GOT3 (cell line): Measurements from ENCODE around the gene SMTN.
"Not testable (repeated sequence)": the region's sequence is repeated elsewhere in the genome, so short reads cannot be mapped to it uniquely, and the experiment has no call there.

Source experiments
- DNase-seq: peaks from one replicate; lab custom pipeline; 2025; ENCODE audit warnings: mixed read lengths; lab: John Stamatoyannopoulos, UW

SMTN gene

DNA sequence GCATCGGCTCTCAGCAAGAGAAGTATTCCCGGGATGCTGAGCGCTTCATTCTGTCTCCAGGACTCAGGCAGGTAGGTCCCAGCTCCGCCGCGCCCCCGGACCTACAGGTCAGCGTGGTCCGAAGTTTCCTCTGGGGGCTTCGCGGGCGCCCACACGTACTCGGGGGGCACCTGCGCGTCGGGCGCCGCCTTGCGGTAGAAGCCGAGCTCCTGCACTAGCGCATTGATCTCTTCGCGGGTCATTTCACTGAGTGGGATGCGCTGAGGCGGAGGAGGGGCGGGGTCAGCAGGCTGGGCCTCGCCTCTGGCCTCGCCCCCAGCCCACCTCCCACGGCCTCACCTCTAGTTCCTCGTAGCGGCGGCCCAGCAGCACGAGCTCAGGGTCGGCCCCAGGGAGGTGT, 23.8 kb downstream of the SMTN start:
- DNase-seq: no peak

DNA sequence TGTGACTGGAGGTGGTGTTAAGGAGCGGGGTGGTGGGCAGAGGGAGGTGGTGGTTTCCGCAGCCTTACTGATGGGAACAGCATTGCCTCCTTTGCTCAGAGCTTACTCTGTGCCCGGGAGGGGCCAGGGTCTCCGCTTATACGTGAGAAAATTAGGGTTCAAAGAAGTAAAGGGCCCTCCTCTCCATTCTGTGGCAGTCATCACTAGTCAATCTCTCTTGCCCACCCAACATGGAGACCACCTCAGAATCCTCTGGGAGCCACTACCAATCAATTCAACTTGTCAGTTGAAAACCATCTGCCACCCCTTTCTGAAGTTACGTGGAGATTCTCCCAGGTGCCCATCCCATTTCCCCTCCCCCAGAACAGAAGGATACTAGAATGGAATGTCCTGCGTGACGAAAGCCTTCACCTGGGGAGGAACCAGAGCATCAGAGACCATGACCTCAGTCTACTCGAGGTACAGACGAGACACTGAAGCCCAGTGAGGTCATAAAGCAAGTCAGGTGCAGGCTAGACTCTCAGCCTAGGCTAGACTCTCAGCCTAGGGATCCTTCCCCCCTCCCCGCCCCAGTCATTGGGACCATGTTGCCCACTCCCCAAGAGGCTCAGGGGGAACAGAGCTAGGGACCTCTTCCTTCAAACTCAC, 24.3 kb downstream of the SMTN start:
- DNase-seq: no peak

DNA sequence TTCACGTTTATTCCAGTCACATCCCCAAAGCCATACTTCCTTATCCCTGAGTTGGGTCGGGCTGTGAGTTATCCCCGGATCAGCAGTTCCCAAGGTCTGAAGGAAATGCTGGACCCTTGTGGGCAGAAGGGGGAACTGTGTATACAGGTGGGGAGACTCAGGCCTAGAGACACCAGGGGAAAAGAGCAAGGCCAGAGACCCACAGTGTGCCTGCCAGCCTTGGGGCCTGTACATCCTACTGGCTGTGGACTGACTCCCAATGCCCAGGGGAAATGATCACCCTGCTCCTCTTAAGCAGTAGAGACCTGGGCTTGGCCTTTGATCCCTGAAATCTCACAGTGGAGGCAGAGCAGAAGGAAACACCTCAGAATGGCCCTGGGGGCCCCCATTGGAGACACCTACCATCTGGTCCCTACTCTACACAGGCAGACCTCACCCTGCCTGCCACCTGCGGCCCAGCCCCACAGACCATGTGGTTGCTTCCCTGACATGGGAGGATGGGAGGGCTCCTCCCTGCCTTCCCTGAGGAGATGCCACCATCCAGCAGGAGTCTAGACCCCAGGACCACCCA, 25.0 kb downstream of the SMTN start:
- DNase-seq: no peak

DNA sequence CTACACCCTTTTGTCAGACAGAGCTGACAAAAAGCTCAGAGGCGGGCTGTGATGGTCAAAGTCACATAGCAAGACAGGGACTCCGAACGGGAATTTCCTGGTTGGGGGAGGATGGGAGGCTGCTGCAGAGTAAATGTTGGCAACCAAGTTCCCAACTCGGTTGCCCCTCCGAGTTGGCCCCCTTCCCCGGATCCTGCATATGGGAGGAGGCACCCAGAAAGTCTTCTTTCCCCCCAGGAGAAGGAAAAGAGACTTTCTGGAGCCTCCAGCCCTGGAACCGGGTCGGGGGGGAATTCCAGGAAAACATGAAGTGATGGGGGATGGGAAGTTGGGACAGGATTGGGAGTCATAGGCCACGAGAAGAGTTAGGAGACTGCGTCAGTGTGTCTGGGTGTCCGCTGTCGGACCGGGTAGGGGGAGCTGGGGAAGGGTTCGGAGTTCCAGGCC, 25.6 kb downstream of the SMTN start:
- DNase-seq: no peak

DNA sequence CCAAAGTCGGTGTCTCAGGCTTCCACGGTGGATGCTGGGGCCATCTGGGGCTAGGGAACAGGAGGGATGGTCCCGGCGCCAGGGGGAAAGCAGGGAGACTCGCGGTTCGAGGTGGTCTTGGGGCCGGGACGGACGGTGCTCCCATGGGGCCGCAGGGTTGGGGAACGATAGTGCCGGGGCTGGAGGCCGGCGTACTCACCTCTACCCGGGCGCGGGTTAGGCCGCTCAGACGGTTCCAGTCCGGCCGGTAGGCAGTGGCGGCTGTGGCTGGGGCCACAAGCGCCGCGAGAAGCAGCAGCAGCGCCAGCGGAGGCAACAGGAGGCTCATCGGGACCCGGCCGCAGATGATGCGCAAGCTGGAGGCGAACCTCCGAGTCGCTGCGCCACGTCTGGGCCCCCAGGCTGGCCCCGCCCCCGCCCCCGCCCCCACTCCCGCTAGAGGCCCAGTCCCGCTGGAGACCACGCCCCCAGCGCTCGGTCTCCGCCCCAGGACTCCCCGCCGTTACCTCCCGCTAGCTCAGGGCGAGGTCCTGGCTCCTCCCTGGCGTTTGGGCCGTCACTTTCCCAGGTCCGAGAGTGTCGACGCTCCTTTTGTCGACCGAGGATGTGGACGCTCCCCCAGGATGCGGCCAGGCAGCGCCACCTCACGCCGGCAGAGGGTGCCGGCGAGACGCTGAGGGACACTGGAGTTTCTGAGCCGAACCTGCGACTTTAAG, 26.2 kb downstream of the SMTN start, which contains the start of gene SELENOM:
SELENOM (minus strand) TSS at position 391 of the 716 bp plus-strand sequence; CDS start at position 328, 63 bp downstream.
- peak; percentile 92 for DNase-seq

DNA sequence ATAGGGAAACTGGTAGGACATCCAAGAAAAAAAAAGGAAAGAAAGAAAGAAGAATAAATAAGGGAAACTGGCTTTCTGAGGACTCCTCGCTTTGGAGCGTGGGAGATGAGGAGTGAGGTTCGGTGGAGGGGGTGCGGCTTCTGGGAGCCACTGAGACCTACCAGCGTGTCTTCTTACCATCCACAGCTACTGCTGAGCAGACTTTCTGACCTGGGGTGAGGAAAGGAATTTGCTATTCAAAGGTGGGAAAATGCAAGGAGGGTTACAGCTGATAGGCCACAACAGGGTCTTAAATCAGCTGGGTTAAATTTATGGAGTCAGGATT, 26.7 kb downstream of the SMTN start:
- DNase-seq: no peak

DNA sequence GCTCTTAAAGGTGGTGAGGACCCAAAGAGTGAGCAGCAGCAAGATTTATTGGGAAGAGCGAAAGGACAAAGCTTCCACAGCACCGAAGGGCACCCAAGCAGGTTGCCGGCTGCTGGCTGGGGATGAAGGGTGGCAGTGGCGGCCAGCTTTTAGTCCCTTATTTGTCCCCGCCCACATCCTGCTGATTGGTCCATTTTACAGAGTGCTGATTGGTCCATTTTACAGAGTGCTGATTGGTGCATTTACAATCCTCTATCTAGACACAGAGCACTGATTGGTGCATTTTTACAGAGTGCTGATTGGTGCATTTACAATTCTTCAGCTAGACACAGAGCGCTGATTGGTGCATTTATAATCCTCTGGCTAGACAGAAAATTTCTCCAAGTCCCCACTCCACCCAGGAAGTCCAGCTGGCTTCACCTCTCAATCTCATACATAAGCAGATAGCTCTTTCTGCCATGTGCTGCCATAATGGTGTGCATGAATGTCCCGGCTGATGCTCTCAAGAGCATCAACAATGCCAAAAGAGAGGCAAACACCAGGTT, 31.5 kb downstream of the SMTN start:
- DNase-seq: not testable (repeated sequence)

DNA sequence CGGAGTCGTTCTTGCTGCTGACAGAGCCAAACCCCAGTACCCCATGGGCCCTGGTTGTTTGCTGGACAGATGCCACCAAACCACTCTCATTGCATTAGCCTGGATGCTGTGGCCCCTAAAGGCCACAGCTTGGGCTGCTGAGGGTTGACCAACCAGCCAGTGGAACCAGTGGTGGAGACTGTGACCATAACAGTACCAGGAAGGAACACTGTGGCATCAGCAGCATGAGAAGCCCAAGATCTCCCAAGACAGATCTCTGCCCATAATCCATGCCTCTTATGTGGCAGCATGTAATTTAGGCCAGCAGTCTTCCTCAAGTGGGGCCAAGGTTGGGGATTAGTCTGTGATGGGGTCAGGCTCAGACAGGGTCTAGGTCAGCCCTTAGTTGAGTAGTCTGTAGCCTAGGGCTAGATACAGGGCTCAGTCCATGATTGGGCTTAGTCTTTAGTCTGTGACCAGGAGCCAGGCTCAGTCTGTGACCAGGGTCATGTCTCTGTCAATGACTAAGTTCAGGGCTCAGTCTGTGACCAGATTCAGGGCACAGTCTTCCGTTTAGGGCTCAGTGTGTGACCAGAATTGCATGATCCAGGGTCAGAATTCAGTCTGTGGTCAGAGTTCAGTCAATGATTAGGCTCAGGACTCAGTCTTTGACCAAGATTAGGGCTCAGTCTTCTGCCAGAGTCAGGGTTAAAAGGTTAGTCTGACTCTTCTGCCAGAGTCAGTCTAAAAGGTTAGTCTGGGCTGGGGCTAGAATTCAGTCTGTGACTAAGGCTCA, 37.1 kb downstream of the SMTN start:
- DNase-seq: no peak

DNA sequence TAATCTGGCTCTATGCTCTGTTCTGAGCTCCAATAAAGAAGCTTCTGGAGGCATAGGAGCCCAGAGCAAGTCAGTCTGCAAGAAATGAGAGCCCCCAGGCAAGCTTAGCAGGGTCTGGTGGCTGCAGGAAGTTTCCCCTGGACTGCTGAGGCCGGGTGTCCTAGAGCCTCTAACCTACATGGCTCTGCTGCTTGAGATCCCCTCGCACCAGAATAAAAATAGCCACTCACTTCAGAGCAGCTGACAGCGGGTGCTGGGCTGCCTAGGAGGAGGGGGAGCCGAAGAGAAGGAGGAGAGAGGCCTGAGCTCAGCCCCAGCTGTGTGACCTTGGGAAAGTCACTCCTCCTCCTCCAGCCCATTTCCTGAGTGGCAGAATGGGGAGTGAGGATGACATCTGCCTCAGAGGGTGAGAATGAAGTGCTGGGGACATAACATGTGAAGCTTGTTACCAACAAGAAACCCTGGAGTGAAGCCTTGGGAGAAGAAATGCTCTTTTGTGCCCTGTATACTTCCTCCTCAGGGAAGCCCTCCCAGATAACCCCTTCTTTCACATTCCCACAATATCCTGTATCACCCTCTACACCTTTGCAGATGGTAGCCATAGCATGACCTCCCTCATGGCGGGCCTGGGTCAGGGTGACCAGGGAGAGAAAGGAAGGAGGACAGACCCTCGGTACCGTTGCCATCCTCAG, 38.1 kb downstream of the SMTN start:
- no peak for DNase-seq

DNA sequence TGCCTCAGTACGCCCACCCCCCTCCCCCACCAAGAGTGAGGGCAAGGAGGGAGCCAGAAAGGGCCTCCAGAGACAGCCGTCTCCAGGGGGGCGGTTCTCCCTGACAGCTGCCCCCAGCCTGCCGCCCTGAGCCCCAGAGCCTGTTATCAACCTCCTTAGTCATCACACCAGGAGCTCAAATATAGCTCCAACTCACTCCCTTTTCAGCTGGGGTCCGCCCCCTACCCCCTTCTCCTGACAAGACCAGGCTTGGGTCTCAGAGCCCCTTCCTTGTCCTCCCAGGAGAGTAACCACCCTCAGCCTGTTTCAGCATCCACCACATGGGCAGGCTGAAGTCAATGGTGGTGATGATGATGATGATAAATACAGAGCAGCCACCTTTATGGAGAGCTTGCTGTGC, 39.1 kb downstream of the SMTN start:
- no peak for DNase-seq

DNA sequence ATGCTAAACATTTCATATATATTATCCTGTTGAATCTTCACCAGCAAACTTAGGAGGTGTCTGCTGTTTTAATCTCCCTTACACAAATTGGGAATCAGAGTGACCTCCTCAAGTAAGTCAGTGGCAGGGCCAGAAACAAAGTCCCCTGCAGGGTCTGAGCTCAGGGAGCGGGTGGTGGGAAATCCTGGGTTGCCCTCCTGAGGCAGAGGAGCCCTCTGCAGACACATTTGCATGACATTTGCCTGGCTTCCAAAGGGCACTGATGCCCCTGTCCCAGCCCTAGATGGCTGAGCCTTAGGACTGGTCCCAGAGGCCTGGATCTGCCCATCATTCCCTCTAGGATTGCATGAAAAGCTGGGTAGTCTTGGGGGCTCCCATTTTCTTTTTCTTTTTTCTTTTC, 39.5 kb downstream of the SMTN start:
- no peak for DNase-seq

DNA sequence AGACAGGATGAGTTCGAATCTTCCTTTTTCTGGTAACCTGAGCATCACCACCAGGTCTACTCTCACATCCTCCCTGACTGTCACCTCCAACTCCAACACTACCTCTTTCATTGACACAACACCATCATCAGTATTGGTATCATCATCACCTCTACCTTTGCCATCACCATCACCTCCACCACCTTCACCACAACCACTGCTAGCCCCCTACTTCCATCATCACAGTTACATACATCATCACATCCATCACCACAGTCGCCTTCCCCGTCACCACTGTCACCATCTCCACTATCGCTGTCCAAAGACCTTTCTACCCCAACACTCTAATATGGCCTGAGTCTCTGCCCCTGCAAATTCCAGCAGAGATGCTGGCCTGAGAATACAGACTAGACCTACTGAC, 40.3 kb downstream of the SMTN start:
- no peak for DNase-seq

DNA sequence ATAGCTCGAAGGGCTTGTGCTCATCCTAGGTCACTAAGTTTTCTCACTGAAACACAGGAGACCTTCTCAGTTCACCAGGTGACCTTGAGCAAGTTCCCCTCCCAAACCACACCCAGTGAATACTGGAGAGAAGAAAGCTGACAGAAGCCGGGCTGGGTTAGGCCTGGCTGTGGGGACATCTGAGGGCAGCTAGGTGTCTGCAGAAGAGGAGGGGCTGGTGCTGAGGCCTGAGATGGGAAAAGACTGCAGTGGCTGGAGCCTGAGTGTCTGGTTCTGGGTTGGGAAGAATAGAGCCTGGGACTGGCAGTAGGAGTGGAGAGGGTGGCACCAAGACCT, 41.0 kb downstream of the SMTN start:
- DNase-seq: no peak

DNA sequence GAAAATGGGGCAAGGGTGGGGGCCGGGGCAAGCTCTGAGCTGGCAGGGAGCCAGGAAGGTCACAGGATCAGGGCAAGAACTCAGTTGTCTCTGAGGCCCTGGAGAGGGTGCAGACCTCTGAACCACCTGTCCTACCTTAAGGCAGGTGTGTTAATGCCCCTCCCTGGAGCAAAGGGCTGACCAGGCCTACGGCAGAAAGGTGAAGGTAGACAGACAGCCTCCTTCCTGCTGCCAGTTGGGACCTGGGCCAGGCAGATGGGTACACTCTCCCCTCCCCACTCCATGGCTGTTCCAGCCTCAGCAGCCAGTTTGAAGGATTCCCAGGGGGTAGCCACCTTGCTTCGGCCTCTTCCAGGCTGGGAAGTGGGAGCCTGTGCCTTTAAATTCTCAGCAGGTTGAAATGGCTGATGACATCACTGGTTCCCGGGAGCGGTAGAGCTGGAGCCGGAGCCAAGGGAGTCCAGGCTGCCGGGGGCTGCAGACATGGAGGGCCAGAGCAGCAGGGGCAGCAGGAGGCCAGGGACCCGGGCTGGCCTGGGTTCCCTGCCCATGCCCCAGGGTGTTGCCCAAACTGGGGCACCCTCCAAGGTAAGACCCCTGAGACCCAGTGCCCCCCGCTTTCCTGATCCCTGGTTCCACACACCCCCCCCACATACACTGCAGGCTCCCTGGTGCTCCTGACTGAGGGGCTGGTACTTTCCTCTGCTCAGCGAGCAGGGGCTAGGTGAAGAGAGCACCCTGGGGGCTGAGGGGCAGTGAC, 41.6 kb downstream of the SMTN start, which contains the start of gene INPP5J:
INPP5J (plus strand) TSS at position 435 of the 760 bp plus-strand sequence; CDS start at position 484, 49 bp downstream.
- DNase-seq: no peak

DNA sequence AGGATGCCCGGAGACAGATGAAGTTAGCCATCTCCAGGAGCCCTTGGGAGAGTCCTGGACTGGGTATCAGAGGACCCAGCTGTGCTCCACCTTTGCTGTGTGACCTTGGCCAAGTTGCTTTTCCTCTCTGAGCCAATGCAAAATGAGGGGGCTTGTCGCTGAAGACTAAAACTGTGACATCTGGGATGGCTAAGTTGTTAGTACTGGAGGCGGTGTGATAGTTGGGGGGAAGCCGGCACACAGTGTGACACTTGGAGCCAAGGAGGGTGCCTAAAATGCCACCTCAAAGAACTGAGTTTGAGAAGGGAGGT, 42.1 kb downstream of the SMTN start:
- DNase-seq: no peak

DNA sequence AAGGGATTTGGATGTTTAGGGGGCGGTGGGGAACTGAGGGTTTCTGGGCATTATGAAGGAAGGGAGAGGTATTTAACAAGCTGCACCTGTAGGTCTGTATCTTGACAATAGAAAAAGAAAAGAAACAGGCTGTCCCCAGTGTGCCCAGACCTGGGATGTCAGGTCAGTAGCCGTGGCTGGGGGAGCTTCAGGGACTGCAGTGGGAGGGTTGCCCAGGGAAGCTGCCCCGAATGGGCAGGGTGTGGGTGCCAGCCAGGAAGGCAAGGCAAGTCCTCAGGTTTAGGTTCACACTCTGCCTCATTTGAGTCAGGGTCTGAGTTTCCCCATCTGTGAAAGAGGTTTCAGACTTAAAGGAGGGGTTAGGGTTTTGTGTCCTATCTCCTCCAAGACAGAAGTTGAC, 43.2 kb downstream of the SMTN start:
- no peak for DNase-seq

DNA sequence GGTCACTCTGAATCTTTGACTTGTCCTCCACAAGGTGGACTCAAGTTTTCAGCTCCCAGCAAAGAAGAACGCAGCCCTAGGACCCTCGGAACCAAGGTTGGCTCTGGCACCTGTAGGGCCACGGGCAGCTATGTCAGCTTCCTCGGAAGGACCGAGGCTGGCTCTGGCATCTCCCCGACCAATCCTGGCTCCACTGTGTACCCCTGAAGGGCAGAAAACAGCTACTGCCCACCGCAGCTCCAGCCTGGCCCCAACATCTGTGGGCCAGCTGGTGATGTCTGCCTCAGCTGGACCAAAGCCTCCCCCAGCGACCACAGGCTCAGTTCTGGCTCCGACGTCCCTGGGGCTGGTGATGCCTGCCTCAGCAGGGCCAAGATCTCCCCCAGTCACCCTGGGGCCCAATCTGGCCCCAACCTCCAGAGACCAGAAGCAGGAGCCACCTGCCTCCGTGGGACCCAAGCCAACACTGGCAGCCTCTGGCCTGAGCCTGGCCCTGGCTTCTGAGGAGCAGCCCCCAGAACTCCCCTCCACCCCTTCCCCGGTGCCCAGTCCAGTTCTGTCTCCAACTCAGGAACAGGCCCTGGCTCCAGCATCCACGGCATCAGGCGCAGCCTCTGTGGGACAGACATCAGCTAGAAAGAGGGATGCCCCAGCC, 43.8 kb downstream of the SMTN start:
- DNase-seq: no peak

DNA sequence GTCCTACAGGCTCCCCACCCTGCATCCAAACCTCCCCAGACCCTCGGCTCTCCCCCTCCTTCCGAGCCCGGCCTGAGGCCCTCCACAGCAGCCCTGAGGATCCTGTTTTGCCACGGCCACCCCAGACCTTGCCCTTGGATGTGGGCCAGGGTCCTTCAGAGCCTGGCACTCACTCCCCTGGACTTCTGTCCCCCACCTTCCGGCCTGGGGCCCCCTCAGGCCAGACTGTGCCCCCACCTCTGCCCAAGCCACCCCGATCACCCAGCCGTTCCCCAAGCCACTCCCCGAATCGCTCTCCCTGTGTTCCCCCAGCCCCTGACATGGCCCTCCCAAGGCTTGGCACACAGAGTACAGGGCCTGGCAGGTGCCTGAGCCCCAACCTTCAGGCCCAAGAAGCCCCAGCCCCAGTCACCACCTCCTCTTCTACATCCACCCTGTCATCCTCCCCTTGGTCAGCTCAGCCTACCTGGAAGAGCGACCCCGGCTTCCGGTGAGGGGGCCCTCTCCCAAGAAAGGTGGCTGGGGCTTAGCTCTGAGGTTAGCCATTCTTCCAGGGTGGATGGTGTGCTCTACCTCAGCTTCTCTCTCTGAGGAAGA, 44.5 kb downstream of the SMTN start:
- no peak for DNase-seq

DNA sequence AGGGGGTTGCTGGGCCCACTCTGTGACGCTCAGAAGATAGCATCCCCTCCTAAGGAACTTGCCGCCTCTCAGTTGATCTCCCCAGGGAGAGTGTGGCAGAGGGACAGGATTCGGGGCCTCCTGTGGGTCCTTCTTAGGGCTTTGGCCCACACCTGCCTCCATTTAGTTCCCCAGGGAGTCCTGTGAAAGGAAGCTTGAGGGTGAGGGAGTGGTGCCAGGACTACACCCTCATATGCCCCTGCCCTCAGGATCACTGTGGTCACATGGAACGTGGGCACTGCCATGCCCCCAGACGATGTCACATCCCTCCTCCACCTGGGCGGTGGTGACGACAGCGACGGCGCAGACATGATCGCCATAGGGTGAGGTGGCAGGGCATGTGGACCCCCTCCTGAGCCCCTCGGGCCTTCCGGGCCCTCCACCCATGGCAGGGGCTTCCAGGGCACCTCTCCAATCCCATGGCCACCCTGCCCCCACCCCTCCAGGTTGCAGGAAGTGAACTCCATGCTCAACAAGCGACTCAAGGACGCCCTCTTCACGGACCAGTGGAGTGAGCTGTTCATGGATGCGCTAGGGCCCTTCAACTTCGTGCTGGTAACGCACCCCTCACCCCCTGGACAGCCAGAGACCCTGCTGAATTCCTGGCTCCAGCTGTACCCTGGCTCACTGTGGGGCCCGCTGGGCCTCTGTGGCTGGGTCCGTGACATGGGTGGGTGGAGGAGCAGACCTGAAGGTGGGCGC, 45.2 kb downstream of the SMTN start:
- no peak for DNase-seq

DNA sequence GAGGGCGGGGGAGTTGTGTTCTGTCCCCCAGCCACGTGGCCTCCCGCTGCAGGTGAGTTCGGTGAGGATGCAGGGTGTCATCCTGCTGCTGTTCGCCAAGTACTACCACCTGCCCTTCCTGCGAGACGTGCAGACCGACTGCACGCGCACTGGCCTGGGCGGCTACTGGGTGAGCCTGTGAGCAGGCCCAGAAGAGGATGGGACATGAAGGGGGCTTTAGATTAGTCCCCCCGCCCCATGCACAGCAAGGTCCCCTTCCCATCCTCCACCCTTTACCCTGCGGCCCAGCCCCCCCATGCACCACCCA, 45.7 kb downstream of the SMTN start:
- DNase-seq: no peak
